Thyroid gland (tissue), 4 donors: ENCODE data around the gene PRPH. TPM values are rescaled to one million over a fixed set of nuclear protein-coding genes. Genes with fewer than 3 reads are reported as not detected.
"Not testable (repeated sequence)": the region's sequence is repeated elsewhere in the genome, so short reads cannot be mapped to it uniquely, and the experiment has no call there.

Source experiments
- DNase-seq, 2 donors: peaks; one replicate each; pipeline ENCODE4 v3.0.0-alpha.2; 2019
- H3K27ac ChIP-seq, 3 donors: fragments of 200-600 bp; sonication (generic); 1 replicate in 2 of 3; 2 replicates in 1 of 3; pipeline ENCODE4 v1.5.1; 2016 to 2019; ENCODE audit warnings: mild to moderate bottlenecking in 1 of 3, moderate library complexity in 1 of 3
- H3K27me3 ChIP-seq: fragments of 200-600 bp; sonication (generic); one replicate; pipeline ENCODE4 v1.5.1; 2019
- H3K36me3 ChIP-seq, 2 donors: fragments of 200-600 bp; sonication (generic); one replicate each; pipeline ENCODE4 v1.5.1; 2016 to 2019
- H3K4me1 ChIP-seq, 2 donors: fragments of 200-600 bp; sonication (generic); one replicate each; pipeline ENCODE4 v1.5.1; 2017 to 2019
- H3K4me3 ChIP-seq, 3 donors: fragments of 200-600 bp; sonication (generic); replicated peaks in 1 of 3; 1 replicate in 2 of 3; 2 replicates in 1 of 3; pipeline ENCODE4 v1.5.1; 2016; ENCODE audit warnings: mild to moderate bottlenecking in 1 of 3
- H3K9me3 ChIP-seq: fragments of 200-600 bp; sonication (generic); one replicate; pipeline ENCODE4 v1.5.1; 2017
- CTCF ChIP-seq, 6 experiments: fragments of 200-600 bp in 3 of 6; fragments of 450-650 bp in 3 of 6; sonication (generic) in 3 of 6; IDR thresholded peaks; one replicate each; pipeline ENCODE4 v1.5.1; 2016 to 2019; ENCODE audit warnings: antibody characterized with exemption in 6 of 6, mild to moderate bottlenecking in 2 of 6, inconsistent platforms in 1 of 6, moderate library complexity in 1 of 6
- POLR2A ChIP-seq, 2 donors: fragments of 450-650 bp; IDR thresholded peaks; one replicate each; pipeline ENCODE4 v1.6.1; 2017; ENCODE audit warnings: antibody characterized with exemption in 2 of 2, mild to moderate bottlenecking in 2 of 2, moderate library complexity in 1 of 2
- WGBS, 2 donors: methylation state at CpG; one replicate each; pipeline ENCODE4 v1.1.5; 2017; 5-methylcytosine and 5-hydroxymethylcytosine counted together
- intact Hi-C: fragments of 100-400 bp; cut with DNase I; formaldehyde crosslinking; loops from one replicate; pipeline ENCODE4 v1.15.1; 2023
- total RNA-seq, 4 donors: library from RNA; depleted of rRNA; stranded (reverse); fragments of >200 nt; gene quantifications; one replicate each; pipeline ENCODE4 v1.2.3, GENCODE V29; 2016

PRPH gene
- total RNA-seq, 4 donors from 2014 or later, result 0.67 TPM; not detected in 3

- Histone ChIP-seq H3K36me3 (no peaks in the 10 kb centered on the region), H3K4me3 (no peak overlapping the region), H3K27ac (no peak overlapping the region), H3K4me1 (peaks cover 8 to 9% of the 10 kb centered on the region in 2 donors), H3K9me3 (no peaks in the 10 kb centered on the region), H3K27me3 (peaks cover 16% of the 10 kb centered on the region)
- no peak for DNase-seq
- intact Hi-C loops, result no loop called here
- WGBS, 2 donors, result 67 to 78% methylated on average over 4 of the region's 4 CpGs
- no peak for TF ChIP-seq CTCF (IDR thresholded peaks at IDR 0.05)
Measured at GRCh38 chr12:49301760-49302159, 6.8 kb downstream of the PRPH start.

- Histone ChIP-seq H3K9me3 (no peaks in the 10 kb centered on the region), H3K27me3 (no peaks in the 10 kb centered on the region)
- WGBS, 2 donors, result 79 to 88% methylated on average over 2 of the region's 2 CpGs
Measured at GRCh38 chr12:49304161-49304560, 9.2 kb downstream of the PRPH start.

GRCh38 chr12:49305762-49306510, 11.0 kb downstream of the PRPH start:
- TF ChIP-seq POLR2A (IDR thresholded peaks at IDR 0.05) (no peak), CTCF (IDR thresholded peaks at IDR 0.05) (no peak)
- no peak for DNase-seq
- Histone ChIP-seq H3K4me1 (no peaks in the 10 kb centered on the region), H3K27ac (no peak overlapping the region), H3K27me3 (no peaks in the 10 kb centered on the region), H3K4me3 (no peak overlapping the region), H3K9me3 (no peaks in the 10 kb centered on the region), H3K36me3 (no peaks in the 10 kb centered on the region)
- 78 to 80% methylated on average over 6 of the region's 6 CpGs for WGBS, 2 donors
- intact Hi-C loops, result no loop called here

More at GRCh38 chr12:49304161-49304560, 9.2 kb downstream of the PRPH start:
- intact Hi-C loops, result no loop called here
- no peaks in the 10 kb centered on the region for H3K36me3 ChIP-seq
- no peak overlapping the region for H3K4me3 ChIP-seq
- H3K27ac ChIP-seq, result no peak overlapping the region
- TF ChIP-seq POLR2A (IDR thresholded peaks at IDR 0.05) (no peak), CTCF (IDR thresholded peaks at IDR 0.05) (no peak)
- DNase-seq, result no peak
- H3K4me1 ChIP-seq, result no peaks in the 10 kb centered on the region

- H3K4me1 ChIP-seq, result no peaks in the 10 kb centered on the region
- intact Hi-C loops, result no loop called here
- H3K36me3 ChIP-seq, result no peaks in the 10 kb centered on the region
- no peaks in the 10 kb centered on the region for H3K27me3 ChIP-seq
- WGBS, 2 donors, result 65% methylated on average over 7 of the region's 7 CpGs
- H3K4me3 ChIP-seq, result no peak overlapping the region
- H3K9me3 ChIP-seq, result no peaks in the 10 kb centered on the region
- no peak overlapping the region for H3K27ac ChIP-seq
- DNase-seq, result peak in 1 of 2 donors; percentile 20
- TF ChIP-seq CTCF (IDR thresholded peaks at IDR 0.05), result no peak
Measured at GRCh38 chr12:49309386-49309785, 14.4 kb downstream of the PRPH start.

GRCh38 chr12:49310451-49311000, 15.6 kb downstream of the PRPH start:
- intact Hi-C loops, H3K27ac ChIP-seq, DNase-seq, H3K27me3 ChIP-seq, H3K4me1 ChIP-seq, H3K9me3 ChIP-seq, H3K36me3 ChIP-seq, H3K4me3 ChIP-seq: not testable (repeated sequence)
- 71 to 77% methylated on average over 2 to 3 of the region's 3 CpGs for WGBS, 2 donors
